K562 (cell line): ENCODE results near the gene TLR5. TPM values are rescaled to one million over a fixed set of nuclear protein-coding genes. Genes with fewer than 3 reads are reported as not detected.

Source experiments
- HDAC1 ChIP-seq, 2 experiments: fragments of 450-650 bp; IDR thresholded peaks; 2 replicates each; pipeline ENCODE4 v1.6.1; 2016 to 2017; ENCODE audit warnings: inconsistent platforms in 1 of 2, mild to moderate bottlenecking in 1 of 2, moderate library complexity in 1 of 2
- HNRNPL ChIP-seq: fragments of 200-400 bp; formaldehyde crosslinking; IDR thresholded peaks from 2 replicates; pipeline ENCODE4 v1.6.1; 2017; ENCODE audit warnings: low read depth, mild to moderate bottlenecking, low read length
- LEF1 ChIP-seq: fragments of 450-650 bp; IDR thresholded peaks from 2 replicates; pipeline ENCODE4 v1.6.1; 2016; ENCODE audit warnings: mild to moderate bottlenecking
- MECOM ChIP-seq: fragments of 250-450 bp; sonication (Bioruptor Pico); IDR thresholded peaks from 2 replicates; pipeline ENCODE4 v1.8.0; 2022; ENCODE audit warnings: inconsistent platforms
- SLC30A9 ChIP-seq: fragments of 250-450 bp; sonication (Bioruptor Pico); IDR thresholded peaks from 2 replicates; pipeline ENCODE4 v1.8.0; 2022; ENCODE audit warnings: mild to moderate bottlenecking, moderate library complexity
- THAP12 ChIP-seq: fragments of 250-450 bp; sonication (Bioruptor Pico); IDR thresholded peaks from 2 replicates; pipeline ENCODE4 v1.9.0; 2021; ENCODE audit warnings: mild to moderate bottlenecking, inconsistent platforms
- XRCC4 ChIP-seq: IDR thresholded peaks from one replicate; pipeline ENCODE4 v1.6.1; 2011; ENCODE audit not compliant: insufficient read depth, insufficient read length; ENCODE audit errors: extremely low read depth
- ZKSCAN8 ChIP-seq: fragments of 200-800 bp; sonication (Bioruptor generic); IDR thresholded peaks from 2 replicates; pipeline ENCODE4 v1.6.1; 2016; ENCODE audit warnings: missing genetic modification characterization, missing compliant biosample characterization
- ZNF124 ChIP-seq: sonication (generic); formaldehyde crosslinking; IDR thresholded peaks from 2 replicates; pipeline ENCODE4 v1.8.1; 2022; ENCODE audit warnings: missing genetic modification reagents
- ZNF609 ChIP-seq: sonication (generic); formaldehyde crosslinking; IDR thresholded peaks from 2 replicates; pipeline ENCODE4 v1.8.1; 2023; ENCODE audit warnings: missing genetic modification reagents, mild to moderate bottlenecking, borderline replicate concordance
- polyA plus RNA-seq, 8 experiments: library from polyadenylated mRNA; depleted of rRNA in 4 of 8; stranded (reverse) in 5 of 8; unstranded in 3 of 8; fragments of >200 nt; fragmentation: Nextera tagmentation in 2 of 8; fragmentation: Illumina TruSeq in 1 of 8; extraction: Ambion mirVana in 2 of 8; extraction: Trizol in 1 of 8; gene quantifications; 2 replicates each; pipeline versions ENCODE4 v1.2.1 to v1.2.3, GENCODE V29; 2011 to 2014; ENCODE audit warnings: inconsistent platforms in 1 of 8, missing spikeins in 1 of 8
- total RNA-seq, 7 experiments: library from RNA; depleted of rRNA in 6 of 7; stranded (reverse); fragments of >200 nt in 6 of 7; fragmentation: Illumina TruSeq in 2 of 7; extraction: Trizol in 2 of 7; gene quantifications; 2 replicates each; pipeline versions ENCODE4 v1.2.1 to v1.2.3, GENCODE V29; 2011 to 2021; ENCODE audit warnings: low replicate concordance in 1 of 7
- TF ChIP-seq, protein P1 (sequence below), 2 experiments: fragments of 450-650 bp; formaldehyde crosslinking in 1 of 2; IDR thresholded peaks; 2 replicates each; pipeline versions ENCODE4 v1.4.0 to v1.6.1; 2014 to 2020; ENCODE audit warnings: mild to moderate bottlenecking in 2 of 2, borderline replicate concordance in 1 of 2, low read depth in 1 of 2

Gene TLR5
- total and polyA plus RNA-seq, 9 of the 15 experiments (the other 6 are each of a cell fraction or from before 2014, with no cell fraction given): 0.93 to 7.4 (median 1.9) TPM

DNA sequence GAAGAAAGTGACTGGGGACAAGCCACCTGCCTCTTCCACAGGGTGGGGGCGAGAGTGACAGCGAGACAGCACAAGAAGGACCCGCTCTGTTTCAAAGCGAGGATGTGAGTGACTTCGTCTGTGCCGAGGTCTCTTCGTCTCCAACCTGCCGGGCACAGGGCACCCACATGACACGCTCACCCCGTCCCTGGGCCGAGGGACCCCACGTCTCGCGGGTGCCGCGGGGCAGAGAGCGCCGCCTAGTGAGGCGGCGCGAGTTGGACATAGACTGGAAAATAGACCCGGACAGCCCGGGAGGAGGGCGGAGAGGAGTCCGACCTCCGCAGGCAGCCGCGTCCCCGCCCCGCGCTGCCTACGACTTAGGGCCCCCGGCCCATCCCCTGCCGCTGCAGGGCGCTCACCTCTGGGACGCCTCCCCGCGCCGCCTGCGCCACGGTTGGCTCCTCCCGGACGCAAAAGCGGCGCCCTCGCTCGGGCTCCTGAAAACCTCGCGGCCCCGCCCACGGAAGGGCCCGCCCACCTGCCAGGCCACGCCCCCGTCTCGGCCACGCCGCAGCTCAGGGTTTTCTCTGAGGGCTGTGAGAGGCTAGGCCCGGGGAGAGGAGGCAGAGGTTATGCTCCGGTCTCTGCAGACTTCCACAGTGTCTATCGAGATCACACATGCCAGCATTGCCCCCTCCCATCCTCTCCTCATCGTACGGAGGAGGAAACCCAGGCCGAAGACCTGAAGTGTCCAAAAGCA is at the start of gene TLR5 (continued):
- TF ChIP-seq, protein P1, sequence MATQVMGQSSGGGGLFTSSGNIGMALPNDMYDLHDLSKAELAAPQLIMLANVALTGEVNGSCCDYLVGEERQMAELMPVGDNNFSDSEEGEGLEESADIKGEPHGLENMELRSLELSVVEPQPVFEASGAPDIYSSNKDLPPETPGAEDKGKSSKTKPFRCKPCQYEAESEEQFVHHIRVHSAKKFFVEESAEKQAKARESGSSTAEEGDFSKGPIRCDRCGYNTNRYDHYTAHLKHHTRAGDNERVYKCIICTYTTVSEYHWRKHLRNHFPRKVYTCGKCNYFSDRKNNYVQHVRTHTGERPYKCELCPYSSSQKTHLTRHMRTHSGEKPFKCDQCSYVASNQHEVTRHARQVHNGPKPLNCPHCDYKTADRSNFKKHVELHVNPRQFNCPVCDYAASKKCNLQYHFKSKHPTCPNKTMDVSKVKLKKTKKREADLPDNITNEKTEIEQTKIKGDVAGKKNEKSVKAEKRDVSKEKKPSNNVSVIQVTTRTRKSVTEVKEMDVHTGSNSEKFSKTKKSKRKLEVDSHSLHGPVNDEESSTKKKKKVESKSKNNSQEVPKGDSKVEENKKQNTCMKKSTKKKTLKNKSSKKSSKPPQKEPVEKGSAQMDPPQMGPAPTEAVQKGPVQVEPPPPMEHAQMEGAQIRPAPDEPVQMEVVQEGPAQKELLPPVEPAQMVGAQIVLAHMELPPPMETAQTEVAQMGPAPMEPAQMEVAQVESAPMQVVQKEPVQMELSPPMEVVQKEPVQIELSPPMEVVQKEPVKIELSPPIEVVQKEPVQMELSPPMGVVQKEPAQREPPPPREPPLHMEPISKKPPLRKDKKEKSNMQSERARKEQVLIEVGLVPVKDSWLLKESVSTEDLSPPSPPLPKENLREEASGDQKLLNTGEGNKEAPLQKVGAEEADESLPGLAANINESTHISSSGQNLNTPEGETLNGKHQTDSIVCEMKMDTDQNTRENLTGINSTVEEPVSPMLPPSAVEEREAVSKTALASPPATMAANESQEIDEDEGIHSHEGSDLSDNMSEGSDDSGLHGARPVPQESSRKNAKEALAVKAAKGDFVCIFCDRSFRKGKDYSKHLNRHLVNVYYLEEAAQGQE (IDR thresholded peaks at IDR 0.05; ENCODE audit: borderline replicate concordance): peak; percentile 52; the same call in 1 of the 2 replicates
- TF ChIP-seq, protein P1 (CRISPR knock-in tag; IDR thresholded peaks at IDR 0.05; ENCODE audit: low read depth): peak; percentile 43; the same call in 1 of the 2 replicates
- TF ChIP-seq THAP12 (CRISPR knock-in tag) (peak; percentile 62; the same call in 1 of the 2 replicates), HNRNPL (peak; percentile 60; the same call in 1 of the 2 replicates), ZNF609 (CRISPR knock-in tag) (peak; percentile 21; the same call in 1 of the 2 replicates), XRCC4 (no peak), LEF1 (no peak), MECOM (CRISPR knock-in tag) (no peak), ZKSCAN8 (no peak), SLC30A9 (CRISPR knock-in tag) (no peak), ZNF124 (CRISPR knock-in tag) (no peak; the same call in 1 of the 2 replicates), HDAC1 (IDR thresholded peaks at IDR 0.05) (peak in 1 of 2 experiments; percentile 28; a peak in 1 of 4 replicates)
